Measurements from ENCODE around the gene ATOSA. TPM values are rescaled to one million over a fixed set of nuclear protein-coding genes. Genes with fewer than 3 reads are reported as not detected.

The ATOSA gene
- total and polyA plus RNA-seq, 2 donors from 2014 or later: 17.3 to 38.2 TPM

- Histone ChIP-seq H3K27me3 (ENCODE audit: control insufficient read depth, insufficient read depth, low read length) (no peaks in the 10 kb centered on the region), H3K27ac (ENCODE audit: low read depth in 2 of 2, low read length in 2 of 2) (no peak overlapping the region), H3K4me3 (ENCODE audit: low read length in 3 of 3) (no peak overlapping the region), H3K4me1 (ENCODE audit: control insufficient read depth in 2 of 3, insufficient read depth in 2 of 3, low read depth in 1 of 3, low read length in 3 of 3) (no peaks in the 10 kb centered on the region), H3K9me3 (ENCODE audit: control insufficient read depth in 2 of 3, insufficient read depth in 1 of 3, low read length in 3 of 3) (no peaks in the 10 kb centered on the region), H3K36me3 (ENCODE audit: control insufficient read depth in 2 of 3, insufficient read depth in 3 of 3, low read length in 3 of 3) (peaks cover 9 to 33% (median 27%) of the 10 kb centered on the region in 3 donors), H3K9ac (ENCODE audit: low read length in 3 of 3) (no peak overlapping the region)
- intact Hi-C loops (cut with DNase I): no loop called here
- DNase-seq (no peak), FAIRE-seq (no peak)
- no peak for TF ChIP-seq CTCF (IDR thresholded peaks at IDR 0.05; ENCODE audit: borderline replicate concordance, extremely low read depth, insufficient read depth)
These were observed 11.6 kb downstream of the ATOSA start for GRCh38 chr15:52667597-52667996.

DNA sequence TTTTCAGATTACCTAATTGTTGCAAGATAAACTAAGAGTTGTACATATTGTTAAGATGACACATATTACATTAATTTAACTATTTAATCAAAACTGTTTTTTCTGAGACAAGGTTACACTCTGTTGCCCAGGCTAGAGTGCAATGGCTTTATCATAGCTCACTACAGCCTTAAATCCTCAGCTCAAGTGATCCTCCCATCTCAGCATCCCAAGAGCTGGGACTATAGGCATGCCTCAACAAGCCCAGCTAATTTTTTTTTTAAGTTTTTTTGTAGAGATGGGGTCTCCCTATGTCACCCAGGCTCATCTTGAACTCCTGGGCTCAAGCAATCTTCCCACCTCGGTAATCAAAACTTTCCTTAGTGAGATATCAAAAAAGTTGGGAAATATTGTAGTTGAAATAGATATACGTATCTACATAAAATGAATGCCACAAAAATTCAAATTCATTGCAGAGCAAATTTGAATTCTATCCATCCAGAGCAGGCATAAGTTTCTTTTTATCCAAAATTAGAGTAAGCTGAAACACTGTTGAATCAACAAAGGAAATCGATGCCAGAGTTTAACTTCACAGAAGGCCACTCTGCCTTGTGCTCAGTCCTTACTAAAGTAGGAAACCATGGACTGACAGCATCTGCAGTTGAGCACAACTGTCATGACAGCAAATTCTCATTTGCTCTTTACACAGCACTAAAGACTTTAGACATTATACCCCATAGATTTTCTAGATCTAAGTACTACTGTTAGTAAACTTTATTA lies 15.5 kb downstream of the ATOSA start:
- intact Hi-C loops (cut with DNase I): no loop called here
- TF ChIP-seq CTCF (IDR thresholded peaks at IDR 0.05; ENCODE audit: borderline replicate concordance, extremely low read depth, insufficient read depth): no peak
- Histone ChIP-seq H3K4me1 (ENCODE audit: control insufficient read depth in 2 of 3, insufficient read depth in 2 of 3, low read depth in 1 of 3, low read length in 3 of 3) (no peaks in the 10 kb centered on the region), H3K27me3 (ENCODE audit: control insufficient read depth, insufficient read depth, low read length) (no peaks in the 10 kb centered on the region), H3K9ac (ENCODE audit: low read length in 3 of 3) (no peak overlapping the region), H3K4me3 (ENCODE audit: low read length in 3 of 3) (no peak overlapping the region), H3K36me3 (ENCODE audit: control insufficient read depth in 2 of 3, insufficient read depth in 3 of 3, low read length in 3 of 3) (peaks cover 9 to 23% (median 14%) of the 10 kb centered on the region in 3 donors), H3K27ac (ENCODE audit: low read depth in 2 of 2, low read length in 2 of 2) (no peak overlapping the region), H3K9me3 (ENCODE audit: control insufficient read depth in 2 of 3, insufficient read depth in 1 of 3, low read length in 3 of 3) (no peaks in the 10 kb centered on the region)
- DNase-seq (no peak), FAIRE-seq (no peak)

- DNase-seq (no peak), FAIRE-seq (no peak)
- no peak for TF ChIP-seq CTCF (IDR thresholded peaks at IDR 0.05; ENCODE audit: borderline replicate concordance, extremely low read depth, insufficient read depth)
- no peak overlapping the region for H3K27ac ChIP-seq (ENCODE audit: low read depth in 2 of 2, low read length in 2 of 2)
- intact Hi-C loops (cut with DNase I): no loop called here
- H3K9ac ChIP-seq (ENCODE audit: low read length in 3 of 3): no peak overlapping the region
- peaks cover 3 to 27% (median 16%) of the 10 kb centered on the region in 3 donors for H3K36me3 ChIP-seq (ENCODE audit: control insufficient read depth in 2 of 3, insufficient read depth in 3 of 3, low read length in 3 of 3)
- H3K27me3 ChIP-seq (ENCODE audit: control insufficient read depth, insufficient read depth, low read length): no peaks in the 10 kb centered on the region
- H3K4me1 ChIP-seq (ENCODE audit: control insufficient read depth in 2 of 3, insufficient read depth in 2 of 3, low read depth in 1 of 3, low read length in 3 of 3): peaks cover 0 to 4% (median 0%) of the 10 kb centered on the region in 3 donors
- H3K9me3 ChIP-seq (ENCODE audit: control insufficient read depth in 2 of 3, insufficient read depth in 1 of 3, low read length in 3 of 3): no peaks in the 10 kb centered on the region
- H3K4me3 ChIP-seq (ENCODE audit: low read length in 3 of 3): no peak overlapping the region
These were observed 17.3 kb downstream of the ATOSA start for GRCh38 chr15:52661909-52662308.
